Heart right ventricle (tissue), 16 donors: ENCODE data around the gene ARAP1. TPM values are rescaled to one million over a fixed set of nuclear protein-coding genes. Genes with fewer than 3 reads are reported as not detected.

Source experiments
- ATAC-seq, 8 donors: fragments of 200-7000 bp; cut with Tn5 transposase; one replicate each; pipeline ENCODE4 v1.9.1; 2020; ENCODE audit warnings: mild to moderate bottlenecking in 8 of 8, moderate library complexity in 8 of 8, moderate number of reproducible peaks in 1 of 8
- DNase-seq, 2 donors: peaks; one replicate each; pipeline ENCODE4 v3.0.0-alpha.2; 2020
- H3K27ac ChIP-seq, 10 donors: fragments of 200-600 bp; sonication (generic) in 2 of 10; one replicate each; pipeline versions ENCODE4 v1.5.0 to v1.8.0; 2020 to 2022; ENCODE audit warnings: mild to moderate bottlenecking in 3 of 10
- H3K27me3 ChIP-seq, 7 donors: fragments of 200-600 bp; one replicate each; pipeline ENCODE4 v1.8.0; 2021 to 2022; ENCODE audit warnings: mild to moderate bottlenecking in 2 of 7
- H3K36me3 ChIP-seq, 9 donors: fragments of 200-600 bp; sonication (generic) in 1 of 9; one replicate each; pipeline versions ENCODE4 v1.5.0 to v1.8.0; 2020 to 2022; ENCODE audit warnings: mild to moderate bottlenecking in 2 of 9
- H3K4me1 ChIP-seq, 9 donors: fragments of 200-600 bp; sonication (generic) in 1 of 9; one replicate each; pipeline versions ENCODE4 v1.5.0 to v1.8.0; 2020 to 2022; ENCODE audit warnings: mild to moderate bottlenecking in 4 of 9
- H3K4me3 ChIP-seq, 10 donors: fragments of 200-600 bp; sonication (generic) in 2 of 10; one replicate each; pipeline versions ENCODE4 v1.5.0 to v1.8.0; 2020 to 2022; ENCODE audit warnings: mild to moderate bottlenecking in 7 of 10, moderate library complexity in 2 of 10
- H3K9me3 ChIP-seq, 11 donors: fragments of 200-600 bp in 10 of 11; sonication (generic) in 2 of 11; one replicate each; pipeline versions ENCODE4 v1.5.0 to v1.8.0; 2013 to 2022; ENCODE audit warnings: mild to moderate bottlenecking in 2 of 11, control low read depth in 1 of 11, moderate library complexity in 1 of 11
- CTCF ChIP-seq, 9 donors: fragments of 200-600 bp; sonication (generic) in 2 of 9; IDR thresholded peaks; one replicate each; pipeline versions ENCODE4 v1.5.0 to v1.8.0; 2021 to 2022; ENCODE audit warnings: antibody characterized with exemption in 9 of 9, mild to moderate bottlenecking in 5 of 9, moderate library complexity in 1 of 9
- WGBS, 2 donors: extraction: QIAGEN DNeasy Blood & Tissue Kit; methylation state at CpG; one replicate each; pipeline ENCODE4 v1.1.7; 2013; ENCODE audit warnings: inconsistent platforms in 1 of 2; 5-methylcytosine and 5-hydroxymethylcytosine counted together
- intact Hi-C, 10 donors: fragments of 100-400 bp; cut with DNase I; formaldehyde crosslinking; loops; one replicate each; pipeline versions ENCODE4 v1.11.1 to v1.14.2; 2022
- polyA plus RNA-seq, 2 donors: library from polyadenylated mRNA; stranded (reverse); fragments of 200-250 nt; gene quantifications; one replicate each; pipeline ENCODE4 v1.2.3, GENCODE V29; 2013
- total RNA-seq, 10 donors: library from RNA; stranded (reverse); fragmentation: NEBNext Ultra II Directional in 3 of 10; extraction: Animal tissue kit (Norgen Biotek cat#: 25700) in 3 of 10; gene quantifications; one replicate each; pipeline versions ENCODE4 v1.2.1 to v1.2.4, GENCODE V29; 2021 to 2023
- donor health status: Arrhythmogenic right ventricular cardiomyopathy.
- donor health status: ischemic (EF 13 %, LVEDD 7.1; RV severe dilation, severe dysfunction).
- donor health status: healthy with polysubstance abuse.
- donor health status: DM: no; HTN: yes; CAD: no.
- donor health status: DM: no; HTN: no; CAD: no.
- donor health status: ischemic (EF 25% LVEDD 6.9; RV normal size, moderate dysfunction).
- donor health status: ischemic (EF 25% LVEDD 5.7; RV mildly dilated, moderate dysfunction).
- donor health status: healthy.
- donor health status: DM: yes; HTN: yes; CAD: no.
- donor health status: Ischemic cardiomyopathy.
- donor health status: ischemic (EF 35%, LVEDD 5.7; RV mildly dilated, moderate dysfunction).
- donor health status: nonischemic (EF 11% LVEDD 7.7; RV severe dilation, severe dysfunction).
- donor health status: DM: yes; HTN: yes; CAD: no.
- donor health status: PGD.
- donor health status: ischemic (EF 29% LVEDD 5.4; RV normal size, mild dysfunction).
- donor health status: nonischemic (EF 23%, LVEDD 6.1; RV moderate dilation, normal function).

Gene ARAP1
- total and polyA plus RNA-seq, 12 donors, result 30.4 to 68.3 (median 40.8) TPM

- H3K27ac ChIP-seq, result peak overlapping the region in 9 of 10 donors; percentile 26 to 77 (median 57)
- peaks cover 0 to 8% (median 0%) of the 10 kb centered on the region in 7 donors for H3K27me3 ChIP-seq
- ATAC-seq (no peak), DNase-seq (no peak)
- H3K4me3 ChIP-seq, result no peak overlapping the region
- intact Hi-C loops, result loop anchor here in 1 of 10 donors (5.0 kb wide), 1 partner anchor 631 kb away; no protein-coding TSS in a partner anchor
- peaks cover 14 to 69% (median 51%) of the 10 kb centered on the region in 9 donors for H3K4me1 ChIP-seq
- H3K36me3 ChIP-seq, result no peaks in the 10 kb centered on the region
- no peaks in the 10 kb centered on the region for H3K9me3 ChIP-seq
- WGBS, 2 donors, result 65 to 78% methylated on average over 5 of the region's 5 CpGs
- no peak for TF ChIP-seq CTCF (IDR thresholded peaks at IDR 0.05)
Observed at GRCh38 chr11:72777755-72778278, 25.6 kb upstream of the ARAP1 start.

GRCh38 chr11:72776844-72777754 lies 24.9 kb upstream of the ARAP1 start:
- peak overlapping the region in 9 of 10 donors; percentile 26 to 77 (median 57) for H3K27ac ChIP-seq
- H3K36me3 ChIP-seq, result no peaks in the 10 kb centered on the region
- TF ChIP-seq CTCF (IDR thresholded peaks at IDR 0.05), result no peak
- ATAC-seq, result peak; percentile 31 to 67 (median 48)
- no peaks in the 10 kb centered on the region for H3K9me3 ChIP-seq
- intact Hi-C loops, result loop anchor here in 1 of 10 donors (5.0 kb wide), 1 partner anchor 630 kb away; no protein-coding TSS in a partner anchor
- 53 to 65% methylated on average over 7 of the region's 7 CpGs for WGBS, 2 donors
- DNase-seq, result peak; percentile 51 to 67
- peaks cover 14 to 72% (median 53%) of the 10 kb centered on the region in 9 donors for H3K4me1 ChIP-seq
- no peak overlapping the region for H3K4me3 ChIP-seq
- H3K27me3 ChIP-seq, result peaks cover 0 to 8% (median 0%) of the 10 kb centered on the region in 7 donors

GRCh38 chr11:72776117-72776843 lies 24.1 kb upstream of the ARAP1 start:
- Histone ChIP-seq H3K27ac (peak overlapping the region in 8 of 10 donors; percentile 26 to 77 (median 59)), H3K4me1 (peaks cover 14 to 68% (median 52%) of the 10 kb centered on the region in 9 donors), H3K9me3 (no peaks in the 10 kb centered on the region), H3K27me3 (peaks cover 0 to 8% (median 0%) of the 10 kb centered on the region in 7 donors), H3K4me3 (no peak overlapping the region), H3K36me3 (no peaks in the 10 kb centered on the region)
- intact Hi-C loops, result loop anchor here in 1 of 10 donors (5.0 kb wide), 1 partner anchor 629 kb away; no protein-coding TSS in a partner anchor
- 87% methylated on average over 9 of the region's 9 CpGs for WGBS, 2 donors
- no peak for TF ChIP-seq CTCF (IDR thresholded peaks at IDR 0.05)
- ATAC-seq (no peak), DNase-seq (no peak)
